SJSA1 (cell line): ENCODE measurements around the gene CXCL1. TPM values are rescaled to one million over a fixed set of nuclear protein-coding genes. Genes with fewer than 3 reads are reported as not detected.
A peak's percentile ranks its signal among the peaks of the same experiment; 100 is the strongest.

Experiments
- DNase-seq, 2 experiments: peaks; one replicate each; pipeline ENCODE4 v3.0.0-alpha.2; 2015 to 2020; ENCODE audit warnings: low spot score in 2 of 2, low read depth in 1 of 2
- H3K27ac ChIP-seq: fragments of 250-450 bp; sonication (Bioruptor Pico); 2 replicates; pipeline ENCODE4 v1.5.1; 2020; ENCODE audit warnings: mild to moderate bottlenecking, moderate library complexity
- H3K27me3 ChIP-seq: fragments of 250-450 bp; sonication (Bioruptor Pico); replicated peaks from 2 replicates; pipeline ENCODE4 v1.5.1; 2020; ENCODE audit warnings: mild to moderate bottlenecking, moderate library complexity
- H3K36me3 ChIP-seq: fragments of 250-450 bp; sonication (Bioruptor Pico); 2 replicates; pipeline ENCODE4 v1.5.1; 2020; ENCODE audit warnings: mild to moderate bottlenecking
- H3K4me1 ChIP-seq: fragments of 250-450 bp; sonication (Bioruptor Pico); replicated peaks from 2 replicates; pipeline ENCODE4 v1.6.1; 2021; ENCODE audit warnings: mild to moderate bottlenecking
- H3K4me3 ChIP-seq: fragments of 250-450 bp; sonication (Bioruptor Pico); 2 replicates; pipeline ENCODE4 v1.5.1; 2020; ENCODE audit warnings: mild to moderate bottlenecking
- H3K9me3 ChIP-seq: fragments of 250-450 bp; sonication (Bioruptor Pico); replicated peaks from 2 replicates; pipeline ENCODE4 v1.5.1; 2020; ENCODE audit warnings: mild to moderate bottlenecking
- total RNA-seq: library from RNA; depleted of rRNA; stranded (reverse); fragments of >200 nt; shearing (Covaris generic); gene quantifications from 2 replicates; pipeline ENCODE4 v1.2.3, GENCODE V29; 2014

Gene CXCL1
- total RNA-seq, 1 experiment from 2014 or later = 2.3 TPM

DNA sequence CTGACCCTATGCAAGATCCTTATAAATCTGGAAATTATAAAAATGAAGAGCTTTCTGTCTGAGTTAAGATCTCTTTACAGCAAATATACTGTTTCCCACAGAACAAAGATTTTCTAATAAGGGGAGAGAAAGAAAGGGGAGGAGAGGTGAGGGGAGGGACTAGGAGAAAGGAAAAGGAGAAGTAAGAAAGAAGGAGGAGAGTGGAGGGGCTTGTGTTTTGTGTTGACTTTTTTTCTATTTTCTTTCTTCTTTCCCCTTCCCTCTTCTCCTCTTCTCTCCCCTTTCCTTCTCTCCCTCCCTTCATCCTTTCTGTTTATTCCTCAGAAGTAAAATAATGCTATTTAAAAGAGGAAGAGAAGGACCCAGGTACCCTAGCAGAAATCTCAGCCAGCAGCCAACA is 26.5 kb upstream of the CXCL1 start:
- Histone ChIP-seq H3K4me1 (peaks cover 15% of the 10 kb centered on the region), H3K36me3 (no peaks in the 10 kb centered on the region), H3K4me3 (no peak overlapping the region), H3K9me3 (no peaks in the 10 kb centered on the region), H3K27ac (no peak overlapping the region), H3K27me3 (no peaks in the 10 kb centered on the region)
- no peak for DNase-seq

DNA sequence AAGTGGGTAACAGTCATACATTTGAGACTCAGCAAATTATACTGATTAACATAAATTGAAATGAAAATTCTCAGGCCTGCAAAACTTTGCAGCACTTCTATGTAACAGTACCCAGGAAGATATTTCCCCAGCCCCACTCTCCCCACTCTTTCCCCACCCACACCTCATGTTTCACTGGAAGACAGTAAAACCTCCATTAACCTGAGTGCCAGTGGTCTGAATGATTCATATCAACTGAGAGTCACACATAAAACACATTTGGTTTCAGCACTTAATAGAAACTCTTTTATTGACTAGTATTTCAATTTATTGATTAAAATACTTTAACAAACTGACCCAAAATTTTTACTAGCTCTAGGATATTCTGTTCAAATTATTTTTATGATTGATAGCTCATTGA is 25.8 kb upstream of the CXCL1 start:
- Histone ChIP-seq H3K27ac (no peak overlapping the region), H3K4me3 (no peak overlapping the region), H3K36me3 (no peaks in the 10 kb centered on the region), H3K4me1 (peaks cover 15% of the 10 kb centered on the region), H3K9me3 (no peaks in the 10 kb centered on the region), H3K27me3 (no peaks in the 10 kb centered on the region)
- DNase-seq = no peak

DNA sequence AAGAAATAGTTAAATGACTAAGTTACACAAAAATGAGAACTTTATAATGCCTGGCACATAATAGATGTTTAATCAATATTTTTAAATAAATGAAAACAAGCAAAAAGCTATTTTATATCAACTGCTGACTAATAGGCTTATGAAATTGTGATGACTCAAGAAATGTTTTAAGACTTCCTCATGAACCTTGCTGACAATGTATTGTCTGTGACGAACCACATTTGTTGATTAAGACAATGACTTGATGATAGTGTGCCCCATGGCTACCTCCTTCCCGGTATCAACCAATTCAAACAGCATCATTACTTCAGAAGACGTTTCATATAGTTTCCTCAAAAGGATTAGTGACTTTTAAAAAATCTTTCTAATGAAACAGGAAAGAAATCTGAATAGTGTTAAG is 24.8 kb upstream of the CXCL1 start:
- Histone ChIP-seq H3K27me3 (no peaks in the 10 kb centered on the region), H3K4me3 (no peak overlapping the region), H3K4me1 (peaks cover 15% of the 10 kb centered on the region), H3K36me3 (no peaks in the 10 kb centered on the region), H3K9me3 (no peaks in the 10 kb centered on the region), H3K27ac (peak overlapping the region; percentile 15; the same call in 1 of the 2 replicates)
- DNase-seq = peak in 1 of 2 experiments; percentile 21

DNA sequence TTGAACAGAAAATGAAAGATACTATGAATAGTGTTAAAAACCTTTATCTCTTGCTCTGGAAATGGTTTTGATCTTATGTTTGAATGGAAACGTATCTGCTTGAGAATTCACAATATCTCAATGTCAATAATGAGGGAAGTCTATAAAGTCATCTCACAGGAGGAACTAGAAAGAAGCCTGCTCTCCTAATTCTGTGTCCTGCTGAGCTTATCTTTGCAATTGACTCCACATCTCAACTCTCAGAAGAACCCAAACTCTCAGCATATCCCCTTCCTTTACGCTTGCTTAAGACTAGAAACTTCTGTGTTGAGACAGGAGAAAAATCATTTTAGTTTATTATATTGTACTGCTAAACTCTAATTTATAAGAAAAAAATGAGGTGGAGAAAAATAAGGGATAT is 24.4 kb upstream of the CXCL1 start:
- H3K4me3 ChIP-seq = no peak overlapping the region
- no peak for DNase-seq
- peak overlapping the region; percentile 15; the same call in 1 of the 2 replicates for H3K27ac ChIP-seq
- no peaks in the 10 kb centered on the region for H3K36me3 ChIP-seq
- H3K27me3 ChIP-seq = no peaks in the 10 kb centered on the region
- H3K4me1 ChIP-seq = peaks cover 15% of the 10 kb centered on the region
- no peaks in the 10 kb centered on the region for H3K9me3 ChIP-seq

DNA sequence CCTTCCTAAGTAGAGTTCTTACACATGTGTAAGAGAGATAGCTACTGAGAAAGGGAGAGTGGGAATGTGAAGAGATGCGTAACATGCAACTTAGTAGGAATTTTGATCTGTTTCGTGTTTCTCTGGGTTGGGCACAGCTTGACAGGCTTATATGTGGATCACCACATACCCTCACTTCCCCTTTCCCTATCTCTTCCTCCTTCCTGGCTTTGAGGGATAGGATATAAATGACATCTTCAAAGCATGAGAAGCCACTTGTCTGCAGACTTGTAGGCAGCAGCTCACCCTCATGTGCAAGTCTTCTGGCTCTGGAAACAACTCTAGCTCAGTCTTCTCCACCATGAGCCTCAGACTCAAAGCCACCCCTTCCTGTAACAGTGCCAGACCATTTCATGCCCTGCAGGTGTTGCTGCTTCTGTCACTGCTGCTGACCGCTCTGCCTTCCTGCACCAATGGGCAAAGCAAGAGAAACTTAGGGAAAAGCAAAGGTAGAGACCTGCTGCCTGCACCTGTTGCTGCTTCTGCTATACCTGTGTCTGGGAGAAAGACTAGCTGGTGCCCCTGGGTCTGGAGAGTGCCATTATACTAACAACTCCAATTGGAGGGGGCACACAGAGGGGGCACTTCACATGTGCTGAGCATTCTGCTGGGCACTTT is 21.5 kb upstream of the CXCL1 start:
- peaks cover 15% of the 10 kb centered on the region for H3K4me1 ChIP-seq
- H3K4me3 ChIP-seq = no peak overlapping the region
- no peaks in the 10 kb centered on the region for H3K9me3 ChIP-seq
- H3K36me3 ChIP-seq = no peaks in the 10 kb centered on the region
- no peak for DNase-seq
- H3K27ac ChIP-seq = no peak overlapping the region
- H3K27me3 ChIP-seq = no peaks in the 10 kb centered on the region

DNA sequence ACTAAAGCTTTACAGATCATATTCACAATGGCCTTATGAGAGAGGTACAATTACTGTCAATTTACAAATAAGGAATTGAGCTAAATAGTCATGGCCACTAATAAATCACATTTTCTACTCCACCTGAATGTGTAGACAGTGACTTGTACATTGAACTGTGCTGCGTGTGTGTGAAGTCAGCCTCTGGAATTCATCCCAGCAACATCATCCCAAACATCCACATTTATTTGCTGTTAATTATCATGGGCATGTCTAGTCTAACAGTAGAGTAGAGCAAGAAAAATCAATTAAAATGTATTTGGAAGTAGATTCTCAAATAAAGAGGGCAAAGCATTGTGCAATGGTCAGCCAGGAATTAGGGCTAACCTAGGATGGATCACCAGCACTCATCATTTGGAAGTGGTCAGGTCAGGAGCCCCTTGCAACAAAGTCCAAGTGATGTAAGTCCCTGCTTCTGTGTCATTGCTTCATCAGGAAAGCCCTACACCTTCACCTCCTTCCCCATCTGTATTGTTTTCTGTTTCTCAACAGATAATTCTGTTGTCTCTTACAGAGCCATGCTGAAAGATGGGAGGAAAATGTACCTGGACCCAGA is 20.9 kb upstream of the CXCL1 start:
- no peak overlapping the region for H3K4me3 ChIP-seq
- H3K27me3 ChIP-seq = no peaks in the 10 kb centered on the region
- DNase-seq = no peak
- H3K27ac ChIP-seq = no peak overlapping the region
- no peaks in the 10 kb centered on the region for H3K9me3 ChIP-seq
- peaks cover 12% of the 10 kb centered on the region for H3K4me1 ChIP-seq
- no peaks in the 10 kb centered on the region for H3K36me3 ChIP-seq

DNA sequence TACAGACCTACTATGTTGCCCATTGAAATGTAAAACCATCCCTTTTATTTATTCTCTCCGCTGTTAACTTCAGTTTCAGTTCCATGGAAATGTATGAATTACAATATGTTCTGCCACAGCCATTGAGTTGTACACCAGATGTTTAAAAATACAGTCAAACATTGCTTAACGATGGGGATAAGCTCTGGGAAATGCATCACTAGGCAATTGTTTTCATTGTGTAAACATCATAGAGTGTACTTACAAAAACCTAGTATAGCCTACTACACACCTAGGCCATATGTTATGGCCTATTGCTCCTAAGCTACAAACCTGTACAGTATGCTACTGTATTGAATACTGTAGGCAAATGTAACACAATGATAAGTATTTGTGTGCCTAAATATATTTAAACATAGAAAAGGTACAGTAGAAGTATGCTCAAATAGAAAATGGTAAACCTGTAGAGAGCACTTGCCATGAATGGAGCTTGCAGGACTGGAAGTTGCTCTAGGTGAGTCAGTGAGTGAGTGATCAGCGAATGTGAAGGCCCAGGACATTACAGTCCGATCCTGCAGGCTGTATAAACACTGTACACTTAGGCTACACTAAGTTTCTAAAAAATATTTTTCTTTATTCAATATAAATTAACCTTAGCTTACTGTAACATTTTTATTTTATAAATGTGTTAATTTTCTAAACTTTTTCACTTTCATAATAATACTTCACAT is 18.8 kb upstream of the CXCL1 start:
- Histone ChIP-seq H3K27me3 (no peaks in the 10 kb centered on the region), H3K27ac (no peak overlapping the region), H3K4me1 (peaks cover 4% of the 10 kb centered on the region; the same call in 1 of the 2 replicates), H3K9me3 (no peaks in the 10 kb centered on the region), H3K4me3 (no peak overlapping the region), H3K36me3 (no peaks in the 10 kb centered on the region)
- DNase-seq = no peak

DNA sequence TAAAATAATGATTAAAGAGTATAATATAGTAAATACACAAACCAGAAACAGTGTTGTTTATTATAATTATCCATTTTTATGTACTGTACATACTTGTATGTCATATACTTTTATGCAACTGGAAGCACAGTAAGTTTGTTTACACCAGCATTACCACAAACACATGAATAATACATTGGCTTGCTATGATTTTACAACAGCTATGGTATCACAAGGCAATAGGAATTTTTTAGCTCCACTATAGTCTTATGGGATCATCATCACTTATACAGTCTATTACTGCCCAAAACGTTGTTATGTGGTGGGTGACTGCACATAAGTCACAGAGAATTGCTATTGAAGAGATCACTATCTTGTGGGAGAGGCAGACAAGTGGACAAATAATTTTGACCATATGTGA is 17.9 kb upstream of the CXCL1 start:
- Histone ChIP-seq H3K27ac (no peak overlapping the region), H3K4me3 (no peak overlapping the region), H3K36me3 (no peaks in the 10 kb centered on the region), H3K27me3 (no peaks in the 10 kb centered on the region), H3K9me3 (no peaks in the 10 kb centered on the region), H3K4me1 (peaks cover 13% of the 10 kb centered on the region)
- DNase-seq = no peak

DNA sequence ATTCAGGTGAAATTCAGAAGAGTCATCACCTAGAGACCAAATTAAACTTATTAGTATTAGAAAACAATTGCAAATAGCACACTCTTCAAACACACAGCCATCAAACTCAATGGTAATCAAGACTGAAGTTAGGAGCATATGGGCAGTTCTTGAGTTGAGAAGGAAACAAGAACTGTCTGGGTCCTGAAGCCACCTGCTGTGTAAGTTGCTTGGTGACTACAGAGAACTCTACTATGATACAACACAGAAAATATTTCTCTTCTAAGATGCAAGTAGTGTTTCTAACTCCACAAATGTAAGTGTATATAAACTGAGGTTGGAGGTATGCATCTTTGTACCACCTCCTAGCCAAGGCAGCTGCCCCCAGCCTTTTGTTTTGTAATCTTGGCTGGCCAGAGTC is 16.4 kb upstream of the CXCL1 start:
- Histone ChIP-seq H3K9me3 (0 out of 2 replicates have a peak, but pooled peaks cover 2% of the 10 kb centered on the region), H3K27me3 (no peaks in the 10 kb centered on the region), H3K4me1 (peaks cover 20% of the 10 kb centered on the region), H3K36me3 (no peaks in the 10 kb centered on the region), H3K27ac (no peak overlapping the region), H3K4me3 (no peak overlapping the region)
- no peak for DNase-seq

DNA sequence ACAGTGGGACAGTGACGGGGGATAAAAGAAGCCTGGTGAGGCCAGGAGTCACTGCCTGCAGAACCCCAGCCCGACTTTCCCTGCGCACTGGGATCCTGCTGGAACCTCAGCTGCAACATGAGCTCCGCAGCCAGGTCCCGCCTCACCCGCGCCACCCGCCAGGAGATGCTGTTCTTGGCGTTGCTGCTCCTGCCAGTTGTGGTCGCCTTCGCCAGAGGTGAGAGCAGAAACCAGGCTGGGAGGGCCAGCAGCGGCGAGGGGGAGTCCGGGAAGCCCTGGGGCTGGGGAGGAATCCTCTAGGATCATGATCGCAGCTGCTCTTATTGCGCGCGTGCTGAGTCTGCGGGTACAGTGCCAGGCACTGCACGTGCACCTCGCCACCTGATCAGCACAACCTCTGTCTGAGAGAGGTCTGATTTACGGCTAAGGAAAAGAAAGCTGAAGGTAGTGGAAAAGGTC is 15.9 kb upstream of the CXCL1 start, which contains the start of gene PF4V1:
TSS of gene PF4V1 (plus strand) at position 51 of the 459 bp plus-strand sequence. CDS start at position 118, 67 bp downstream.
- no peak for DNase-seq
- Histone ChIP-seq H3K36me3 (no peaks in the 10 kb centered on the region), H3K4me1 (peaks cover 20% of the 10 kb centered on the region), H3K9me3 (0 out of 2 replicates have a peak, but pooled peaks cover 2% of the 10 kb centered on the region), H3K27me3 (no peaks in the 10 kb centered on the region), H3K4me3 (no peak within 1 kb of the TSS), H3K27ac (no peak within 1 kb of the TSS)

DNA sequence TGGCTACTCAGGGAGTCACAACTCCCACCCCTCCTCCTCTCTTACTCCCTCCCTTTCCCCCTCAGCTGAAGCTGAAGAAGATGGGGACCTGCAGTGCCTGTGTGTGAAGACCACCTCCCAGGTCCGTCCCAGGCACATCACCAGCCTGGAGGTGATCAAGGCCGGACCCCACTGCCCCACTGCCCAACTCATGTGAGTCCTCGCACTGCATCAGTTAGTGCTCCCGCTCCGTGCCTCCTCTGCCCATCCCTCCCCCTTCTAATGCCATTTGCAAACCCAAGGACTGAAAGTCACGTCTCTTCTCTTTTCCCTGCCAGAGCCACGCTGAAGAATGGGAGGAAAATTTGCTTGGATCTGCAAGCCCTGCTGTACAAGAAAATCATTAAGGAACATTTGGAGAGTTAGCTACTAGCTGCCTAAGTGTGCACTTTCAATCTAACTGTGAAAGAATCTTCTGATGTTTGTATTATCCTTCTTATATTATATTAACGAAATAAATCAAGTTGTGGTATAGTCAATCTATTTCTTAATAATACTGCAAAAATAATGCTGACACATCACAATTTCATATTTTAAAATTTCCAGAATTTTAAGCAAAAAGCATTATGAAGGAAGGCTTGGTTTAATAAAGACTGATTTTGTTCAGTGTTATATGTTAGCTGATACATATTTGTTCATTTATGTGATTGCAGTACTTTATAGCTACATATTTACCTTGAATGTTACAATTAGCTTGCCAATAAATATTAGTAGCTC is 15.3 kb upstream of the CXCL1 start:
- H3K4me3 ChIP-seq = no peak overlapping the region
- no peak overlapping the region for H3K27ac ChIP-seq
- DNase-seq = no peak
- H3K9me3 ChIP-seq = 0 out of 2 replicates have a peak, but pooled peaks cover 2% of the 10 kb centered on the region
- no peaks in the 10 kb centered on the region for H3K27me3 ChIP-seq
- no peaks in the 10 kb centered on the region for H3K36me3 ChIP-seq
- peaks cover 23% of the 10 kb centered on the region for H3K4me1 ChIP-seq

DNA sequence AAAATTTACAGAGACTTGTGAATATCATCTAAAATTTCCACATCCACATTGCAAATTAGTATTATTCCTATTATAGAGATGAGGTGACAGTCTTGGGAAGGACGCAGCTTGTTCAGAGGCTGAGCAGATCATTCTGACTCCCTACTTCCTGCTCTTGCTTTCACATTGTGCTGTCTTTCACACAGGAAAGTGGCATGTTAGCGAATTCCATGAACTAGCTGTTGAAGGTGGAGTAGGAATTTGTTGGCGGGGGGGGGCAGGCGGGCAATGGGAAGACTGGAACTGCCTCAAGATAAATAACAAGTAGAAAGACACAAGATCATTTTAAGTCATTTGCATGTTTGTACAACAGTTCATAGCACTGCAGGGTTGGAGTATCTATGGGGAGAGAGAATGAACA is 13.8 kb upstream of the CXCL1 start:
- H3K27ac ChIP-seq = peak overlapping the region; percentile 14; the same call in 1 of the 2 replicates
- no peak overlapping the region for H3K4me3 ChIP-seq
- H3K36me3 ChIP-seq = no peaks in the 10 kb centered on the region
- H3K9me3 ChIP-seq = 0 out of 2 replicates have a peak, but pooled peaks cover 2% of the 10 kb centered on the region
- peak; percentile 65 to 67 for DNase-seq
- H3K27me3 ChIP-seq = no peaks in the 10 kb centered on the region
- peaks cover 35% of the 10 kb centered on the region for H3K4me1 ChIP-seq

DNA sequence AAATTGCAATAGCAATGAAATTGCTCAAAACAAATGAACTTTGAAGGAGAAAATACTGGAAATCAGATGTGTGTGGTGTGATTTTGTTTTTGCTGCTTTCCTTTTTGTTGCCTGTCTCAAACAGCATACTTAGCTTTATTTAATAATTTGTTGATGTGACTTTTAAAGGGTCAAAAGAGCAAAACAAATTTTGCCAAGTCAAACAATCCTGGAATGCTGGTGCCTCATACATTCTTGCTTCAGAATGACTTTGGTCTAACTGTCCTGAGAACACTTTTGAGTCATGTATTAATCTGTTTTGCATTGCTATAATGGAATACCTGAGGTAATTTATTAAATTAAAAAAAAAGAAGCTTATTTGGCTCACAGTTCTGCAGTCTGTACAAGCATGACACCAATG is 12.7 kb upstream of the CXCL1 start:
- DNase-seq = peak in 1 of 2 experiments; percentile 57
- 0 out of 2 replicates have a peak, but pooled peaks cover 2% of the 10 kb centered on the region for H3K9me3 ChIP-seq
- no peaks in the 10 kb centered on the region for H3K36me3 ChIP-seq
- no peaks in the 10 kb centered on the region for H3K27me3 ChIP-seq
- peaks cover 37% of the 10 kb centered on the region for H3K4me1 ChIP-seq
- no peak overlapping the region for H3K4me3 ChIP-seq
- H3K27ac ChIP-seq = peak overlapping the region; percentile 14; the same call in 1 of the 2 replicates
